SK-N-MC (cell line): Measurements from ENCODE around the gene KIF1C.

Experiments used
- DNase-seq: peaks from one replicate; pipeline ENCODE4 v3.0.0-alpha.2; 2011; ENCODE audit warnings: low read depth, low spot score
- H3K27ac ChIP-seq: fragments of 200-600 bp; sonication (generic); 2 replicates; pipeline ENCODE4 v1.5.1; 2016; ENCODE audit warnings: mixed run types
- H3K36me3 ChIP-seq: fragments of 200-600 bp; sonication (generic); 2 replicates; pipeline ENCODE4 v1.6.1; 2017; ENCODE audit warnings: antibody characterized with exemption, low read length, mixed read lengths; ENCODE audit not compliant: insufficient read depth
- H3K4me3 ChIP-seq: fragments of 200-600 bp; sonication (generic); 2 replicates; pipeline ENCODE4 v1.5.1; 2016
- H3K9ac ChIP-seq: fragments of 200-600 bp; sonication (generic); 2 replicates; pipeline ENCODE4 v1.8.0; 2017; ENCODE audit warnings: mixed run types, mixed read lengths; ENCODE audit not compliant: insufficient read length
- H3K9me3 ChIP-seq: fragments of 200-600 bp; sonication (generic); 2 replicates; pipeline ENCODE4 v1.6.1; 2017; ENCODE audit warnings: low read depth, mild to moderate bottlenecking, antibody characterized with exemption, low read length, moderate library complexity, mixed read lengths
- EZH2 ChIP-seq: fragments of 200-600 bp; sonication (generic); IDR thresholded peaks from one replicate; pipeline ENCODE4 v1.6.1; 2017; ENCODE audit warnings: antibody characterized with exemption
- FOXP2 ChIP-seq: optimal IDR thresholded peaks from 2 replicates; pipeline ENCODE3; 2011; ENCODE audit warnings: mild to moderate bottlenecking, moderate library complexity; ENCODE audit not compliant: insufficient read depth; ENCODE audit errors: extremely low read length, control extremely low read depth
- POLR2AphosphoS5 ChIP-seq: IDR thresholded peaks from 2 replicates; pipeline ENCODE4 v1.6.1; 2012; ENCODE audit warnings: mild to moderate bottlenecking, low read depth, low read length, borderline replicate concordance

Gene KIF1C

GRCh38 chr17:4953451-4953961, 44.2 kb upstream of the KIF1C start:
- no peak for TF ChIP-seq POLR2AphosphoS5
- no peak for TF ChIP-seq EZH2
- TF ChIP-seq FOXP2: no peak
- Histone ChIP-seq H3K4me3 (no peak overlapping the region), H3K27ac (0 out of 2 replicates have a peak overlapping the region, but pooled peaks have one; percentile 26), H3K9ac (no peak overlapping the region), H3K36me3 (no peaks in the 10 kb centered on the region), H3K9me3 (no peaks in the 10 kb centered on the region)
- DNase-seq: no peak

GRCh38 chr17:4955091-4955490, 42.7 kb upstream of the KIF1C start:
- Histone ChIP-seq H3K27ac (no peak overlapping the region), H3K9ac (no peak overlapping the region), H3K9me3 (no peaks in the 10 kb centered on the region), H3K36me3 (peaks cover 9% of the 10 kb centered on the region; the same call in 1 of the 2 replicates), H3K4me3 (no peak overlapping the region)
- TF ChIP-seq POLR2AphosphoS5 (no peak), EZH2 (no peak), FOXP2 (no peak)
- DNase-seq: no peak

- Histone ChIP-seq H3K4me3 (no peak overlapping the region), H3K27ac (no peak overlapping the region), H3K9ac (no peak overlapping the region), H3K36me3 (peaks cover 12% of the 10 kb centered on the region; the same call in 1 of the 2 replicates), H3K9me3 (no peaks in the 10 kb centered on the region)
- no peak for TF ChIP-seq FOXP2
- TF ChIP-seq POLR2AphosphoS5: no peak
- no peak for TF ChIP-seq EZH2
- no peak for DNase-seq
Measured at GRCh38 chr17:4956493-4957061, 41.2 kb upstream of the KIF1C start.

- Histone ChIP-seq H3K9me3 (no peaks in the 10 kb centered on the region), H3K4me3 (no peak overlapping the region), H3K27ac (no peak overlapping the region), H3K9ac (no peak overlapping the region), H3K36me3 (peaks cover 12% of the 10 kb centered on the region; the same call in 1 of the 2 replicates)
- no peak for DNase-seq
- no peak for TF ChIP-seq FOXP2
- no peak for TF ChIP-seq POLR2AphosphoS5
- no peak for TF ChIP-seq EZH2
Measured at GRCh38 chr17:4958102-4958501, 39.6 kb upstream of the KIF1C start.

GRCh38 chr17:4959261-4959965, 38.3 kb upstream of the KIF1C start:
- TF ChIP-seq FOXP2 (no peak), POLR2AphosphoS5 (no peak), EZH2 (no peak)

GRCh38 chr17:4960279-4960922, 37.3 kb upstream of the KIF1C start:
- H3K27ac ChIP-seq: no peak overlapping the region
- TF ChIP-seq FOXP2 (no peak), POLR2AphosphoS5 (no peak), EZH2 (no peak)
- H3K9me3 ChIP-seq: no peaks in the 10 kb centered on the region
- DNase-seq: no peak
- no peak overlapping the region for H3K4me3 ChIP-seq
- no peak overlapping the region for H3K9ac ChIP-seq
- H3K36me3 ChIP-seq: peaks cover 15% of the 10 kb centered on the region; the same call in 1 of the 2 replicates

More at GRCh38 chr17:4959261-4959965, 38.3 kb upstream of the KIF1C start:
- Histone ChIP-seq H3K36me3 (peaks cover 12% of the 10 kb centered on the region; the same call in 1 of the 2 replicates), H3K27ac (no peak overlapping the region), H3K4me3 (no peak overlapping the region), H3K9ac (no peak overlapping the region), H3K9me3 (no peaks in the 10 kb centered on the region)
- DNase-seq: no peak

- no peak for DNase-seq
- Histone ChIP-seq H3K27ac (no peak overlapping the region), H3K9ac (no peak overlapping the region), H3K9me3 (no peaks in the 10 kb centered on the region), H3K4me3 (no peak overlapping the region), H3K36me3 (peaks cover 17% of the 10 kb centered on the region)
- TF ChIP-seq EZH2: no peak
- TF ChIP-seq FOXP2: no peak
- no peak for TF ChIP-seq POLR2AphosphoS5
Measured at GRCh38 chr17:4965311-4965986, 32.3 kb upstream of the KIF1C start.
